GM12878 (cell line): ENCODE data around the gene SMIM10. TPM values are rescaled to one million over a fixed set of nuclear protein-coding genes. Genes with fewer than 3 reads are reported as not detected.

Experiments used
- ATAC-seq: fragments of 200-7000 bp; cut with Tn5 transposase; 3 replicates; pipeline ENCODE4 v1.9.1; 2020; ENCODE audit warnings: mild to moderate bottlenecking, moderate library complexity
- BruUV-seq: library from RNA; stranded (reverse); fragments of 400-500 nt; replicated peaks from 2 replicates; lab custom pipeline; 2021; lab: Mats Ljungman, UMichigan
- CTCF ChIA-PET: fragments of 300-600 bp; sonication (Branson Sonifier 250); formaldehyde crosslinking; extraction: SDS; loops from one replicate; lab custom pipeline; 2021; ENCODE audit warnings: inconsistent platforms; lab: Yijun Ruan, JAX
- POLR2A ChIA-PET: fragments of 350-600 bp; formaldehyde crosslinking; extraction: SDS; loops from one replicate; lab custom pipeline; 2021; ENCODE audit warnings: inconsistent platforms; lab: Charles Lee
- RAD21 ChIA-PET: fragments of 300-600 bp; sonication (Branson Sonifier 250); formaldehyde crosslinking; loops from one replicate; lab custom pipeline; 2023; ENCODE audit warnings: antibody characterized with exemption; ENCODE audit not compliant: unreplicated experiment; lab: Charles Lee
- SMC1A ChIA-PET: fragments of 300-600 bp; sonication (Branson Sonifier 250); formaldehyde crosslinking; loops from one replicate; lab custom pipeline; 2023; ENCODE audit not compliant: unreplicated experiment, uncharacterized antibody; lab: Charles Lee
- DNase-seq: peaks from one replicate; pipeline ENCODE4 v3.0.0-alpha.2; 2011; ENCODE audit warnings: low read depth, low spot score
- FAIRE-seq: peaks from 3 replicates; lab custom pipeline; 2011; peaks lifted over from hg19 to GRCh38; lab: Jason Lieb, UNC
- H2AFZ ChIP-seq: 2 replicates; pipeline ENCODE4 v1.6.0; 2011; ENCODE audit warnings: low read depth, low read length, control low read depth; ENCODE audit not compliant: control insufficient read depth
- H3K27ac ChIP-seq: 2 replicates; pipeline ENCODE4 v1.5.1; 2011; ENCODE audit warnings: control low read depth; ENCODE audit not compliant: control insufficient read depth, insufficient read depth
- H3K27me3 ChIP-seq, 2 experiments: replicated peaks in 1 of 2; 2 replicates each; pipeline versions ENCODE4 v1.6.0 to v1.6.1; 2011; ENCODE audit warnings: low read length in 1 of 2; ENCODE audit not compliant: control insufficient read depth in 2 of 2, insufficient read depth in 2 of 2
- H3K36me3 ChIP-seq, 2 experiments: 2 replicates each; pipeline ENCODE4 v1.5.1; 2011; ENCODE audit warnings: low read length in 1 of 2; ENCODE audit not compliant: control insufficient read depth in 2 of 2, insufficient read depth in 2 of 2
- H3K4me1 ChIP-seq: 2 replicates; pipeline ENCODE4 v1.6.1; 2011; ENCODE audit warnings: mild to moderate bottlenecking, low read length, moderate library complexity, mixed read lengths; ENCODE audit not compliant: control insufficient read depth, insufficient read depth
- H3K4me2 ChIP-seq: 2 replicates; pipeline ENCODE4 v1.6.0; 2011; ENCODE audit warnings: control low read depth; ENCODE audit not compliant: control insufficient read depth, insufficient read depth
- H3K4me3 ChIP-seq: fragments of 200-600 bp; sonication (generic); 2 replicates; pipeline ENCODE4 v1.5.1; 2016
- H3K79me2 ChIP-seq: 2 replicates; pipeline ENCODE4 v1.6.0; 2011; ENCODE audit warnings: low read length; ENCODE audit not compliant: control insufficient read depth, insufficient read depth
- H3K9ac ChIP-seq: 2 replicates; pipeline ENCODE4 v1.8.0; 2011; ENCODE audit warnings: low read length, control low read depth, mixed read lengths; ENCODE audit not compliant: control insufficient read depth, insufficient read depth
- H3K9me3 ChIP-seq: replicated peaks from 3 replicates; pipeline ENCODE4 v1.5.1; 2011; ENCODE audit warnings: mild to moderate bottlenecking, low read length; ENCODE audit not compliant: control insufficient read depth, insufficient read depth
- H4K20me1 ChIP-seq: 2 replicates; pipeline ENCODE4 v1.6.0; 2011; ENCODE audit not compliant: control insufficient read depth, insufficient read depth
- BACH1 ChIP-seq: fragments of 450-650 bp; IDR thresholded peaks from 2 replicates; pipeline ENCODE4 v1.6.1; 2017; ENCODE audit warnings: mild to moderate bottlenecking, borderline replicate concordance
- CHD2 ChIP-seq: IDR thresholded peaks from 2 replicates; pipeline ENCODE4 v1.6.1; 2011; ENCODE audit warnings: low read depth, low read length, improper control_type of control experiment, borderline replicate concordance
- EZH2 ChIP-seq: IDR thresholded peaks from 2 replicates; pipeline ENCODE4 v1.6.1; 2012; ENCODE audit warnings: low read depth, mild to moderate bottlenecking, control low read depth, inconsistent platforms, low read length, borderline replicate concordance; ENCODE audit not compliant: control insufficient read depth
- FOS ChIP-seq: IDR thresholded peaks from 3 replicates; pipeline ENCODE4 v1.6.1; 2011; ENCODE audit warnings: borderline replicate concordance; ENCODE audit not compliant: insufficient read length; ENCODE audit errors: extremely low read depth
- NFXL1 ChIP-seq: fragments of 450-650 bp; IDR thresholded peaks from 2 replicates; pipeline ENCODE4 v1.6.1; 2017; ENCODE audit warnings: antibody characterized with exemption, mild to moderate bottlenecking, borderline replicate concordance
- RCOR1 ChIP-seq: conservative IDR thresholded peaks from 2 replicates; pipeline ENCODE4 v1.6.1; 2012; ENCODE audit warnings: low read depth, low read length, improper control_type of control experiment
- TCF3 ChIP-seq: IDR thresholded peaks from 2 replicates; pipeline ENCODE4 v1.6.1; 2012; ENCODE audit warnings: low read depth, mild to moderate bottlenecking, low read length, borderline replicate concordance; ENCODE audit not compliant: insufficient read depth
- ZBED1 ChIP-seq: IDR thresholded peaks from 2 replicates; pipeline ENCODE4 v1.6.1; 2016; ENCODE audit warnings: borderline replicate concordance
- ZNF24 ChIP-seq: fragments of 450-650 bp; IDR thresholded peaks from 2 replicates; pipeline ENCODE4 v1.6.1; 2017; ENCODE audit warnings: antibody characterized with exemption, mild to moderate bottlenecking
- WGBS: methylation state at CpG from one replicate; pipeline ENCODE4 v1.1.6; 2016; ENCODE audit warnings: low lambda C conversion rate; ENCODE audit not compliant: insufficient replicate concordance, insufficient coverage; ENCODE audit errors: missing lambda C conversion rate; 5-methylcytosine and 5-hydroxymethylcytosine counted together
- in situ Hi-C: fragments of 300-500 bp; cut with MboI; formaldehyde crosslinking; loops from 9 replicates; pipeline ENCODE4 v1.14.3; 2018; ENCODE audit warnings: mixed read lengths
- intact Hi-C: fragments of 100-400 bp; cut with micrococcal nuclease; formaldehyde crosslinking; loops from one replicate; pipeline ENCODE4 v1.14.2; 2022; ENCODE audit not compliant: unreplicated experiment
- polyA plus RNA-seq, 11 experiments: library from polyadenylated mRNA; depleted of rRNA in 4 of 11; unstranded in 6 of 11; stranded (reverse) in 5 of 11; fragments of >200 nt; fragmentation: Nextera tagmentation in 4 of 11; fragmentation: Illumina TruSeq in 1 of 11; extraction: Ambion mirVana in 4 of 11; extraction: Trizol in 1 of 11; gene quantifications; 1 replicate in 1 of 11; 2 replicates in 10 of 11; pipeline versions ENCODE4 v1.2.1 to v1.2.3, GENCODE V29; 2011 to 2016; ENCODE audit warnings: inconsistent platforms in 2 of 11, missing spikeins in 2 of 11, low read depth in 1 of 11
- total RNA-seq, 4 experiments: library from RNA; depleted of rRNA in 3 of 4; stranded (reverse); fragments of >200 nt in 3 of 4; fragmentation: Illumina TruSeq in 1 of 4; extraction: Trizol in 1 of 4; gene quantifications; 2 replicates each; pipeline versions ENCODE4 v1.2.1 to v1.2.3, GENCODE V29; 2013 to 2021
- TF ChIP-seq, protein P1 (sequence below): fragments of 450-650 bp; IDR thresholded peaks from 2 replicates; pipeline ENCODE4 v1.6.1; 2017; ENCODE audit warnings: antibody characterized with exemption, mild to moderate bottlenecking, moderate library complexity

Gene SMIM10
- total and polyA plus RNA-seq, 10 of the 15 experiments (the other 5 are each of a cell fraction or from before 2014, with no cell fraction given): 0.04 to 0.16 (median 0.10) TPM; not detected in 6

DNA sequence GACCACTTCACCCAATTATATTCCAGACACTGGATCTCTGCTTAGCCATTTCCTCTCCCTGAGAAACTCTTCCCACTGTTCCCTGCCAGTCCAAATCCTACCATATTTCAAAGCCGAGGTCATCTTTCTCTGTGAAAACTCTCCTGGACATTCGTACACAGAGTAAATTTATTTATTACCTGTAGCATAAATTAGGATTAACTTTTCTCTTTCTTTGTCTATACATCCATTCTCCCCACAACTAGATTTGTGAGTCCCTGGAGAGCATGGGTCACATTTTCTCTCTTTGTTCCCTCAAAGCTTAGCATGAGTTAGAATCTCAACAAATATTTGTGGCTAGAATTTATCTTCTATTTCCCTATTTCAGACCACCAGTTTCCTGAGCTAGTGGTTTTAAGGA lies 27.8 kb upstream of the SMIM10 start:
- no peak overlapping the region for H3K9ac ChIP-seq
- WGBS: 11% methylated on average over 2 of the region's 2 CpGs
- RAD21 ChIA-PET: no interaction called here

More for the DNA sequence above, 27.8 kb upstream of the SMIM10 start:
- Histone ChIP-seq H3K36me3 (no peaks in the 10 kb centered on the region), H3K27ac (no peak overlapping the region), H3K79me2 (no peaks in the 10 kb centered on the region), H3K9me3 (no peaks in the 10 kb centered on the region), H3K4me1 (no peaks in the 10 kb centered on the region), H3K4me3 (no peak overlapping the region), H2AFZ (no peak overlapping the region), H4K20me1 (no peaks in the 10 kb centered on the region), H3K4me2 (no peak overlapping the region), H3K27me3 (no peaks in the 10 kb centered on the region)
- in situ Hi-C loops (no loop called here), intact Hi-C loops (no loop called here)
- ATAC-seq (no peak), FAIRE-seq (no peak), DNase-seq (no peak)
- ChIA-PET SMC1A (interaction anchor here (1.0 kb wide), 1 partner anchor 123 kb away, joined by 3 read pairs; no protein-coding TSS in a partner anchor), POLR2A (no interaction called here), CTCF (interaction anchor here (0.6 to 1.1 kb wide), 4 partner anchors 8 to 123 kb away, joined by 3 to 6 read pairs (median 3); no protein-coding TSS in a partner anchor)
- TF ChIP-seq NFXL1: no peak
- TF ChIP-seq, protein P1, sequence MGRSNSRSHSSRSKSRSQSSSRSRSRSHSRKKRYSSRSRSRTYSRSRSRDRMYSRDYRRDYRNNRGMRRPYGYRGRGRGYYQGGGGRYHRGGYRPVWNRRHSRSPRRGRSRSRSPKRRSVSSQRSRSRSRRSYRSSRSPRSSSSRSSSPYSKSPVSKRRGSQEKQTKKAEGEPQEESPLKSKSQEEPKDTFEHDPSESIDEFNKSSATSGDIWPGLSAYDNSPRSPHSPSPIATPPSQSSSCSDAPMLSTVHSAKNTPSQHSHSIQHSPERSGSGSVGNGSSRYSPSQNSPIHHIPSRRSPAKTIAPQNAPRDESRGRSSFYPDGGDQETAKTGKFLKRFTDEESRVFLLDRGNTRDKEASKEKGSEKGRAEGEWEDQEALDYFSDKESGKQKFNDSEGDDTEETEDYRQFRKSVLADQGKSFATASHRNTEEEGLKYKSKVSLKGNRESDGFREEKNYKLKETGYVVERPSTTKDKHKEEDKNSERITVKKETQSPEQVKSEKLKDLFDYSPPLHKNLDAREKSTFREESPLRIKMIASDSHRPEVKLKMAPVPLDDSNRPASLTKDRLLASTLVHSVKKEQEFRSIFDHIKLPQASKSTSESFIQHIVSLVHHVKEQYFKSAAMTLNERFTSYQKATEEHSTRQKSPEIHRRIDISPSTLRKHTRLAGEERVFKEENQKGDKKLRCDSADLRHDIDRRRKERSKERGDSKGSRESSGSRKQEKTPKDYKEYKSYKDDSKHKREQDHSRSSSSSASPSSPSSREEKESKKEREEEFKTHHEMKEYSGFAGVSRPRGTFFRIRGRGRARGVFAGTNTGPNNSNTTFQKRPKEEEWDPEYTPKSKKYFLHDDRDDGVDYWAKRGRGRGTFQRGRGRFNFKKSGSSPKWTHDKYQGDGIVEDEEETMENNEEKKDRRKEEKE: no peak
- TF ChIP-seq EZH2: no peak
- TF ChIP-seq CHD2: no peak
- no peak for TF ChIP-seq FOS
- no peak for TF ChIP-seq BACH1
- no peak for TF ChIP-seq ZNF24
- no peak for TF ChIP-seq TCF3
- TF ChIP-seq ZBED1: no peak
- TF ChIP-seq RCOR1: no peak
- no TSS peak for BruUV-seq
